Activated B cell treated with CpG ODN at 0.5 μM for 24 hours (primary cell): Measurements from ENCODE around the gene YWHAH. TPM values are rescaled to one million over a fixed set of nuclear protein-coding genes. Genes with fewer than 3 reads are reported as not detected.

Experiments used
- ATAC-seq: fragments of 200-7000 bp; cut with Tn5 transposase; one replicate; pipeline ENCODE4 v1.10.0; 2021; ENCODE audit warnings: low read depth, mild to moderate bottlenecking, moderate library complexity
- CTCF ChIA-PET: fragments of 350-600 bp; sonication (Branson Sonifier 250); formaldehyde crosslinking; loops from one replicate; lab custom pipeline; 2021; ENCODE audit warnings: antibody characterized with exemption; lab: Charles Lee
- POLR2A ChIA-PET: fragments of 350-600 bp; sonication (Branson Sonifier 250); formaldehyde crosslinking; loops from one replicate; lab custom pipeline; 2021; ENCODE audit warnings: antibody characterized with exemption; lab: Charles Lee
- DNase-seq: peaks from one replicate; pipeline ENCODE4 v3.0.0; 2022
- H3K27ac Mint-ChIP-seq: one replicate; pipeline ENCODE4 v1.8.0; 2020; ENCODE audit warnings: mixed read lengths
- H3K27me3 Mint-ChIP-seq: one replicate; pipeline ENCODE4 v1.8.0; 2021; ENCODE audit warnings: mixed read lengths
- H3K36me3 Mint-ChIP-seq: one replicate; pipeline ENCODE4 v1.8.0; 2021; ENCODE audit warnings: low read depth, mixed read lengths
- H3K4me1 Mint-ChIP-seq: one replicate; pipeline ENCODE4 v1.8.0; 2021; ENCODE audit warnings: mixed read lengths
- H3K4me3 Mint-ChIP-seq: one replicate; pipeline ENCODE4 v1.8.0; 2020; ENCODE audit warnings: mild to moderate bottlenecking, mixed read lengths
- H3K9me3 Mint-ChIP-seq: one replicate; pipeline ENCODE4 v1.8.0; 2020; ENCODE audit warnings: mixed read lengths
- CTCF ChIP-seq: fragments of 200-600 bp; IDR thresholded peaks from one replicate; pipeline ENCODE4 v1.8.0; 2022; ENCODE audit warnings: antibody characterized with exemption, mild to moderate bottlenecking
- intact Hi-C: fragments of 100-400 bp; cut with micrococcal nuclease; formaldehyde crosslinking; loops from one replicate; pipeline ENCODE4 v1.15.1; 2024
- total RNA-seq: library from RNA; stranded (reverse); gene quantifications from 2 replicates; pipeline ENCODE4 v1.2.3, GENCODE V29; 2022

The YWHAH gene
- total RNA-seq: 44.3 and 48.9 TPM in 2 replicates

GRCh38 chr22:31943978-31944699 is at the start of gene YWHAH:
Gene YWHAH, plus strand, starts transcription at chr22:31944535. Its CDS starts 199 bp downstream, at chr22:31944734.
- no peak for TF ChIP-seq CTCF
- ATAC-seq (peak; percentile 78), DNase-seq (peak; percentile 91)
- Mint-ChIP-seq H3K4me1 (peaks cover 16% of the 10 kb centered on the region), H3K9me3 (no peaks in the 10 kb centered on the region), H3K36me3 (peaks cover 15% of the 10 kb centered on the region), H3K27me3 (no peaks in the 10 kb centered on the region), H3K4me3 (peak within 1 kb of the TSS; percentile 91), H3K27ac (peak within 1 kb of the TSS; percentile 91)
- ChIA-PET CTCF (no interaction called here), POLR2A (interaction anchor here (0.7 to 1.4 kb wide), 3 partner anchors 183 to 279 kb away, joined by 3 to 5 read pairs (median 3); partner anchors contain the start of gene DEPDC5)
- intact Hi-C loops: loop anchor here (1.0 to 10.0 kb wide), 6 partner anchors 26 to 729 kb away; partner anchors contain the start of genes LIMK2, PRR14L and SFI1

- Mint-ChIP-seq H3K27me3 (no peaks in the 10 kb centered on the region), H3K4me1 (no peaks in the 10 kb centered on the region), H3K9me3 (no peaks in the 10 kb centered on the region), H3K4me3 (no peak overlapping the region), H3K36me3 (peaks cover 79% of the 10 kb centered on the region), H3K27ac (no peak overlapping the region)
- POLR2A ChIA-PET: no interaction called here
- no peak for TF ChIP-seq CTCF
- ATAC-seq: no peak
- no peak for DNase-seq
- CTCF ChIA-PET: no interaction called here
- intact Hi-C loops: no loop called here
These were observed 48.8 kb upstream of the YWHAH start for GRCh38 chr22:31895411-31896123.

GRCh38 chr22:31896472-31896871 is 47.9 kb upstream of the YWHAH start:
- no peaks in the 10 kb centered on the region for H3K9me3 Mint-ChIP-seq
- H3K27me3 Mint-ChIP-seq: no peaks in the 10 kb centered on the region
- POLR2A ChIA-PET: no interaction called here

GRCh38 chr22:31897842-31898805 is 46.2 kb upstream of the YWHAH start:
- no peak for TF ChIP-seq CTCF
- POLR2A ChIA-PET: no interaction called here
- H3K4me1 Mint-ChIP-seq: no peaks in the 10 kb centered on the region
- no peak overlapping the region for H3K27ac Mint-ChIP-seq
- CTCF ChIA-PET: no interaction called here
- DNase-seq (no peak), ATAC-seq (no peak)
- H3K36me3 Mint-ChIP-seq: peaks cover 77% of the 10 kb centered on the region
- intact Hi-C loops: no loop called here
- H3K9me3 Mint-ChIP-seq: no peaks in the 10 kb centered on the region
- H3K27me3 Mint-ChIP-seq: no peaks in the 10 kb centered on the region
- H3K4me3 Mint-ChIP-seq: no peak overlapping the region

More at GRCh38 chr22:31896472-31896871, 47.9 kb upstream of the YWHAH start:
- ATAC-seq (no peak), DNase-seq (no peak)
- intact Hi-C loops: no loop called here
- peaks cover 75% of the 10 kb centered on the region for H3K36me3 Mint-ChIP-seq
- CTCF ChIA-PET: no interaction called here
- no peak overlapping the region for H3K4me3 Mint-ChIP-seq
- H3K27ac Mint-ChIP-seq: no peak overlapping the region
- H3K4me1 Mint-ChIP-seq: no peaks in the 10 kb centered on the region
- TF ChIP-seq CTCF: no peak
